Activated naive CD4-positive, alpha-beta T cell treated with anti-CD3 and anti-CD28 coated beads, Interleukin-2, amount 10 ng/mL, durations not matched to agents 7 days and 5 days (primary cell): ENCODE measurements around the gene TMEM245.

ENCODE experiments used
- CTCF ChIA-PET: fragments of 350-600 bp; sonication (Branson Sonifier 250); formaldehyde crosslinking; loops from one replicate; lab custom pipeline; 2021; ENCODE audit warnings: antibody characterized with exemption; lab: Charles Lee
- DNase-seq: peaks from one replicate; pipeline ENCODE4 v3.0.0-alpha.2; 2020
- H3K27ac Mint-ChIP-seq: one replicate; pipeline ENCODE4 v1.8.0; 2021; ENCODE audit warnings: mild to moderate bottlenecking, moderate library complexity, mixed read lengths
- H3K27me3 Mint-ChIP-seq: one replicate; pipeline ENCODE4 v1.8.0; 2021; ENCODE audit warnings: mild to moderate bottlenecking, mixed read lengths
- H3K36me3 Mint-ChIP-seq: one replicate; pipeline ENCODE4 v1.8.0; 2021; ENCODE audit warnings: mixed read lengths
- H3K4me1 Mint-ChIP-seq: one replicate; pipeline ENCODE4 v1.8.0; 2021; ENCODE audit warnings: mixed read lengths
- H3K4me3 Mint-ChIP-seq: one replicate; pipeline ENCODE4 v1.8.0; 2021; ENCODE audit warnings: mild to moderate bottlenecking, moderate library complexity, mixed read lengths
- H3K9me3 Mint-ChIP-seq: one replicate; pipeline ENCODE4 v1.8.0; 2021; ENCODE audit warnings: mixed read lengths

Gene TMEM245

GRCh38 chr9:109028457-109028856 is 91.3 kb downstream of the TMEM245 start:
- Mint-ChIP-seq H3K4me3 (no peak overlapping the region), H3K36me3 (peaks cover 35% of the 10 kb centered on the region), H3K27me3 (no peaks in the 10 kb centered on the region), H3K9me3 (no peaks in the 10 kb centered on the region), H3K4me1 (peaks cover 9% of the 10 kb centered on the region), H3K27ac (peak overlapping the region; percentile 62)
- DNase-seq, result no peak
- CTCF ChIA-PET, result interaction anchor here (1.1 kb wide), 1 partner anchor 177 kb away, joined by 4 read pairs; no protein-coding TSS in a partner anchor

GRCh38 chr9:109027176-109027575 is 92.6 kb downstream of the TMEM245 start:
- Mint-ChIP-seq H3K4me3 (no peak overlapping the region), H3K4me1 (peaks cover 9% of the 10 kb centered on the region), H3K27me3 (no peaks in the 10 kb centered on the region), H3K9me3 (no peaks in the 10 kb centered on the region), H3K27ac (no peak overlapping the region), H3K36me3 (peaks cover 36% of the 10 kb centered on the region)
- DNase-seq, result no peak
- CTCF ChIA-PET, result interaction anchor here (1.0 kb wide), 1 partner anchor 118 kb away, joined by 3 read pairs; no protein-coding TSS in a partner anchor

GRCh38 chr9:109026306-109026705 is 93.4 kb downstream of the TMEM245 start:
- peaks cover 31% of the 10 kb centered on the region for H3K36me3 Mint-ChIP-seq
- H3K4me1 Mint-ChIP-seq, result peaks cover 9% of the 10 kb centered on the region
- CTCF ChIA-PET, result no interaction called here
- H3K27ac Mint-ChIP-seq, result no peak overlapping the region
- H3K9me3 Mint-ChIP-seq, result no peaks in the 10 kb centered on the region
- H3K27me3 Mint-ChIP-seq, result no peaks in the 10 kb centered on the region
- DNase-seq, result no peak
- H3K4me3 Mint-ChIP-seq, result no peak overlapping the region

GRCh38 chr9:109022873-109023272 is 96.9 kb downstream of the TMEM245 start:
- Mint-ChIP-seq H3K27me3 (no peaks in the 10 kb centered on the region), H3K27ac (no peak overlapping the region), H3K9me3 (no peaks in the 10 kb centered on the region), H3K4me1 (peaks cover 11% of the 10 kb centered on the region), H3K36me3 (peaks cover 43% of the 10 kb centered on the region), H3K4me3 (no peak overlapping the region)
- CTCF ChIA-PET, result no interaction called here
- no peak for DNase-seq

- CTCF ChIA-PET, result no interaction called here
- H3K4me1 Mint-ChIP-seq, result peaks cover 4% of the 10 kb centered on the region
- H3K4me3 Mint-ChIP-seq, result no peak overlapping the region
- no peaks in the 10 kb centered on the region for H3K9me3 Mint-ChIP-seq
- no peak overlapping the region for H3K27ac Mint-ChIP-seq
- H3K27me3 Mint-ChIP-seq, result no peaks in the 10 kb centered on the region
- no peak for DNase-seq
- peaks cover 41% of the 10 kb centered on the region for H3K36me3 Mint-ChIP-seq
These were observed 98.9 kb downstream of the TMEM245 start for GRCh38 chr9:109020581-109021511.

GRCh38 chr9:109020113-109020512 is 99.6 kb downstream of the TMEM245 start:
- no peak overlapping the region for H3K27ac Mint-ChIP-seq
- CTCF ChIA-PET, result interaction anchor here (1.1 kb wide), 1 partner anchor 67 kb away, joined by 3 read pairs; no protein-coding TSS in a partner anchor
- DNase-seq, result no peak
- peaks cover 41% of the 10 kb centered on the region for H3K36me3 Mint-ChIP-seq
- H3K4me1 Mint-ChIP-seq, result peaks cover 4% of the 10 kb centered on the region
- no peaks in the 10 kb centered on the region for H3K27me3 Mint-ChIP-seq
- no peaks in the 10 kb centered on the region for H3K9me3 Mint-ChIP-seq
- H3K4me3 Mint-ChIP-seq, result no peak overlapping the region

GRCh38 chr9:109019420-109019819 is 100.3 kb downstream of the TMEM245 start:
- Mint-ChIP-seq H3K9me3 (no peaks in the 10 kb centered on the region), H3K36me3 (peaks cover 37% of the 10 kb centered on the region), H3K27me3 (no peaks in the 10 kb centered on the region), H3K4me1 (peaks cover 4% of the 10 kb centered on the region), H3K4me3 (no peak overlapping the region), H3K27ac (no peak overlapping the region)
- no peak for DNase-seq
- CTCF ChIA-PET, result interaction anchor here (1.1 kb wide), 1 partner anchor 67 kb away, joined by 3 read pairs; no protein-coding TSS in a partner anchor

GRCh38 chr9:109017493-109017892 is 102.3 kb downstream of the TMEM245 start:
- no peak for DNase-seq
- no peak overlapping the region for H3K27ac Mint-ChIP-seq
- CTCF ChIA-PET, result interaction anchor here (1.3 kb wide), 1 partner anchor 19 kb away, joined by 3 read pairs; no protein-coding TSS in a partner anchor
- peaks cover 26% of the 10 kb centered on the region for H3K36me3 Mint-ChIP-seq
- H3K9me3 Mint-ChIP-seq, result no peaks in the 10 kb centered on the region
- H3K4me3 Mint-ChIP-seq, result no peak overlapping the region
- H3K27me3 Mint-ChIP-seq, result peaks cover 3% of the 10 kb centered on the region
- H3K4me1 Mint-ChIP-seq, result peaks cover 12% of the 10 kb centered on the region

- no peak for DNase-seq
- peaks cover 6% of the 10 kb centered on the region for H3K27me3 Mint-ChIP-seq
- H3K27ac Mint-ChIP-seq, result no peak overlapping the region
- peaks cover 16% of the 10 kb centered on the region for H3K4me1 Mint-ChIP-seq
- peaks cover 25% of the 10 kb centered on the region for H3K36me3 Mint-ChIP-seq
- H3K4me3 Mint-ChIP-seq, result no peak overlapping the region
- CTCF ChIA-PET, result interaction anchor here (1.3 to 1.5 kb wide), 2 partner anchors 18 to 27 kb away, joined by 3 to 4 read pairs; no protein-coding TSS in a partner anchor
- H3K9me3 Mint-ChIP-seq, result no peaks in the 10 kb centered on the region
These were observed 102.7 kb downstream of the TMEM245 start for GRCh38 chr9:109017061-109017460.

- Mint-ChIP-seq H3K4me3 (no peak overlapping the region), H3K27me3 (peaks cover 6% of the 10 kb centered on the region), H3K4me1 (peaks cover 26% of the 10 kb centered on the region), H3K9me3 (no peaks in the 10 kb centered on the region), H3K27ac (no peak overlapping the region), H3K36me3 (peaks cover 30% of the 10 kb centered on the region)
- CTCF ChIA-PET, result interaction anchor here (1.3 to 1.5 kb wide), 2 partner anchors 17 to 27 kb away, joined by 3 to 4 read pairs; no protein-coding TSS in a partner anchor
- DNase-seq, result no peak
These were observed 103.6 kb downstream of the TMEM245 start for GRCh38 chr9:109016132-109016531.

GRCh38 chr9:109014608-109015280 is 105.0 kb downstream of the TMEM245 start:
- H3K4me1 Mint-ChIP-seq, result peaks cover 31% of the 10 kb centered on the region
- no peak overlapping the region for H3K4me3 Mint-ChIP-seq
- H3K27ac Mint-ChIP-seq, result peak overlapping the region; percentile 6
- DNase-seq, result no peak
- CTCF ChIA-PET, result no interaction called here
- peaks cover 6% of the 10 kb centered on the region for H3K27me3 Mint-ChIP-seq
- H3K36me3 Mint-ChIP-seq, result peaks cover 18% of the 10 kb centered on the region
- H3K9me3 Mint-ChIP-seq, result no peaks in the 10 kb centered on the region

GRCh38 chr9:109013679-109014607 is 105.8 kb downstream of the TMEM245 start:
- peaks cover 10% of the 10 kb centered on the region for H3K36me3 Mint-ChIP-seq
- H3K27me3 Mint-ChIP-seq, result peaks cover 6% of the 10 kb centered on the region
- peak overlapping the region; percentile 79 for H3K4me3 Mint-ChIP-seq
- H3K9me3 Mint-ChIP-seq, result no peaks in the 10 kb centered on the region
- H3K4me1 Mint-ChIP-seq, result peaks cover 34% of the 10 kb centered on the region
- peak overlapping the region; percentile 73 for H3K27ac Mint-ChIP-seq
- CTCF ChIA-PET, result no interaction called here
- no peak for DNase-seq

GRCh38 chr9:109012876-109013678 is 106.7 kb downstream of the TMEM245 start, which contains the start of gene CTNNAL1:
Gene CTNNAL1 (minus strand): TSS chr9:109013499. CDS start chr9:109013442, 57 bp downstream.
- DNase-seq, result peak; percentile 91
- CTCF ChIA-PET, result no interaction called here
- Mint-ChIP-seq H3K4me1 (peaks cover 34% of the 10 kb centered on the region), H3K36me3 (peaks cover 9% of the 10 kb centered on the region), H3K9me3 (no peaks in the 10 kb centered on the region), H3K27me3 (peaks cover 6% of the 10 kb centered on the region), H3K4me3 (peak within 1 kb of the TSS; percentile 99), H3K27ac (peak within 1 kb of the TSS; percentile 87)
